Measurements from ENCODE around the gene TRPM7.
A peak's percentile ranks its signal among the peaks of the same experiment; 100 is the strongest.

Gene TRPM7

DNA sequence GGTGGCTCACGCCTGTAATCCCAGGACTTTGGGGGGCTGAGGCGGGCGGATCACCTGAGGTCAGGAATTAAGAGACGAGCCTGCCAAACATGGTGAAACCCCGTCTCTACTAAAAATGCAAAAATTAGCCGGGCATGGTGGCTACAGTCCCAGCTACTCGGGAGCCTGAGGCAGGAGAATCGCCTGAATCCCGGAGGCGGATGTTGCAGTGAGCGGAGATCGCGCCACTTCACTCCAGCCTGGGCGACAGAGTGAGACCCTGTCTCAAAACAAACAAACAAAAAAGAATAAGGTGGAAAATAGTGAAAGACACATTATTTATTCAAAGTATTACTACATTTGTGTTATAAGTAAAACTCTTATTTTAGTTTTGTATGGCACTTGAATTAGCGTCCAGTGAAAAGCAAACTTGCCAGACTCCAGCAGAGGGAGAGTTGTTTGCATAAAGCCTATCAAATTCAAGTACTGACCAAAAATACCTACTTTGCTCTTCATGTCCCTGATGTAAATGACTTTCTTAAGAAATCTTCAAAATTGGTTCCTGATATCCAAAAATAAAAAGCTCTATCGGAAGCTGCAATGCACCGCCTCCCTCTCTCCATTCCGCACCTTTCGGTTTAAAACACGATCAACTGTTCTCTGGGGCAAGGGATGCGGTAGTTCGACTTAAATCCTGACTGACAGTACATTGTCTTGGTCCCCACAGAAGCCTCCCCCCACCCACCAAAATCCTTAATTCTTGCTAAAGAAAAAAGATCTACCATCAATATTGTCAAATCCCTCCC is 1.2 kb downstream of the TRPM7 start:
- no peak for DNase-seq (ENCODE audit: low read depth)
- TF ChIP-seq, protein P1, sequence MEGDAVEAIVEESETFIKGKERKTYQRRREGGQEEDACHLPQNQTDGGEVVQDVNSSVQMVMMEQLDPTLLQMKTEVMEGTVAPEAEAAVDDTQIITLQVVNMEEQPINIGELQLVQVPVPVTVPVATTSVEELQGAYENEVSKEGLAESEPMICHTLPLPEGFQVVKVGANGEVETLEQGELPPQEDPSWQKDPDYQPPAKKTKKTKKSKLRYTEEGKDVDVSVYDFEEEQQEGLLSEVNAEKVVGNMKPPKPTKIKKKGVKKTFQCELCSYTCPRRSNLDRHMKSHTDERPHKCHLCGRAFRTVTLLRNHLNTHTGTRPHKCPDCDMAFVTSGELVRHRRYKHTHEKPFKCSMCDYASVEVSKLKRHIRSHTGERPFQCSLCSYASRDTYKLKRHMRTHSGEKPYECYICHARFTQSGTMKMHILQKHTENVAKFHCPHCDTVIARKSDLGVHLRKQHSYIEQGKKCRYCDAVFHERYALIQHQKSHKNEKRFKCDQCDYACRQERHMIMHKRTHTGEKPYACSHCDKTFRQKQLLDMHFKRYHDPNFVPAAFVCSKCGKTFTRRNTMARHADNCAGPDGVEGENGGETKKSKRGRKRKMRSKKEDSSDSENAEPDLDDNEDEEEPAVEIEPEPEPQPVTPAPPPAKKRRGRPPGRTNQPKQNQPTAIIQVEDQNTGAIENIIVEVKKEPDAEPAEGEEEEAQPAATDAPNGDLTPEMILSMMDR (conservative IDR thresholded peaks at IDR 0.05; ENCODE audit: low read length), result peak; percentile 30
- H3K4me3 ChIP-seq (ENCODE audit: low read length), result peak overlapping the region; percentile 96

DNA sequence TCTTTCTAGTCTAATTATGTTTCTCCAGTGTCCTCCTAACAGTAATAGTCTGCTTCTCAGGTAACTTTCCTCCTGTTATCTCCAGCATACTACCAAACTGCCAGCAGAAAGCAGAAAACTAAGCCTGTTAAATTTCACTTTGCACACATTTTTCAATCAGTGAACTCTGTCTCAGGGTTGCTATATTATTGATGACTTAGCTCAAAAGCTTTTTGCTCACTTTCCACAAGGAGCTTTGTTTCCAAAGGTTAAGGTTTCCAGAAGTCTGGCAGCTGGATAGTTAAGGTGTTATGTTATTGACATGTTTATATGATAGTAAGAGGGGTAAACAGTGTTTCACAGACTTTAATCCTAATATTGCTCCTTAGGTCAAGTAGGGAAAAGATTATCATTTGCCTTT is 5.1 kb downstream of the TRPM7 start:
- no peak overlapping the region for H3K4me3 ChIP-seq (ENCODE audit: low read length)
- TF ChIP-seq, protein P1 (conservative IDR thresholded peaks at IDR 0.05; ENCODE audit: low read length), result no peak
- DNase-seq (ENCODE audit: low read depth), result no peak

DNA sequence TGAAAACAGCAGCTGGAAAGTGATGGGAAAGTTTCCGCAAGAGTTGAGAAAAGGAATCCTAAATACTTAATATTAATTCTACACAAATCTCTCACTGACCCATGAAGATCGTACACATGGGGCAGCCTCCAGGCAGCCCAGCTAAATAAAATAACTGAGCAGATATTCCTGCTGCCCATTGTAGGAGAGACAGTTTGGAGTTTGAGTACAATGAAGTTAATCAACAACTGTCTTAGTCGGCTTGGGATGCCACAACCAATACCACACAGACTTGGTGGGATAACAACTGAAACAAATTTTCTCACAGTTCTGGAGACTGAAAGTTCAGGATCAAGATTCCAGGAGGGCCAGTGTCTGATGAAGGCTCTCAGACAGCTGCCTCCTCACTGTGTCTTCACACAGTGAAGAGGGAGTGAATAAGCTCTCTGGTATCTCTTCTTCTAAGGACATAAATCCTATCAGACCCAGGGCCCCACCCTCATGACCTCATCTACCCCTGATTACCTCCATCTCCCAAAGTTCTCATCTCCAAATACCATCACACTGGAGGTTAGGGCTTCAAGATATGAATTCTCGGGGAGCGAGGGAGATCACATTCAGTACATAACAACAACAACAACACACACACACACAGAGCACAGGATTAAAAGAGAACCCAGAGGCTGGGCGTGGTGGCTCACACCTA is 9.7 kb downstream of the TRPM7 start:
- TF ChIP-seq, protein P1 (conservative IDR thresholded peaks at IDR 0.05; ENCODE audit: low read length), result no peak
- H3K4me3 ChIP-seq (ENCODE audit: low read length), result no peak overlapping the region
- DNase-seq (ENCODE audit: low read depth), result peak; percentile 82

DNA sequence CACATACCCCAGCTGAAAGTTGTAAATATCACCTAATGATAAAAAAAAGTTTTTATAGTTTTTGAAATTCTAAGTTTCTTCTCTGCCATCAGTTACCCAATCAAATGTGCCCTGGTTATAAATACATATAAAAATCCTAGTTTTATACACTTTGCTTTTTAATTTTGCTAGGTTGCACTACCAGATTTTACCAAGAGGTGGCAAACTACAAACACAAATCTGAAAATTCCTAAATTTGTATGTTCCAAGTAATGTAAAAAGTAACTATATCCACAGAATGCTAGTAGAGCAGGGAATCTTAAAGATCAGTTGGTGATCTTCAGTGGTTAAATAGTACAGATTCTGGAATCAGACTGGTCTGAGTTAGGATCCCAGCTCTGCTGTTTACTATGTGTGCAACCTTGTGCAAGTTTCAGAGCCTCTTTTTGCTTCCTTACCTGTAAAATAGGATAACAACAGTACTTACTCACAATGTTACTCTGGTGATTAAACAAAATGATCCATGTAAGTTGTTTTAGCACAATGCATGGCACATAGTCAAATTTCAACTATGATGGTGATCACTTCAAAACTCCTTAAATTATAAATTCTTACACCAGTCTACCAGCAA is 11.0 kb downstream of the TRPM7 start:
- TF ChIP-seq, protein P1 (conservative IDR thresholded peaks at IDR 0.05; ENCODE audit: low read length), result peak; percentile 85
- DNase-seq (ENCODE audit: low read depth), result peak; percentile 50
- no peak overlapping the region for H3K4me3 ChIP-seq (ENCODE audit: low read length)

DNA sequence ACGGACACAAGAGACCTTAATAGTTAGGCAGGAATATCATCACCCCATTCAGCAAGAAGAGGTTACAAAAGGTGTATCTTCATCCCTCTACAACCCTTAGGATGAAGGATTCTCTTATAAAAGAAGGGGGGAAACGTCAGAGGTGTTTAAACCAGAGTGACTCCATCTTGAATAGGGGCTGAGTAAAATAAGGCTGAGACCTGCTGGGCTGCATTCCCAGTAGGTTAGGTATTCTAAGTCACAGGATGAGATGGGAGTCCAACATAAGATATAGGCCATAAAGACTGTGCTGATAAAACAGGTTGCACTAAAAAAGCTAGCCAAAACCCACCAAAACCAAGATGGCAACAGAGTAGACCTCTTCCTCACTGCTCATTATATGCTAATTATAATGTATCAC is 16.5 kb downstream of the TRPM7 start:
- TF ChIP-seq, protein P1 (conservative IDR thresholded peaks at IDR 0.05; ENCODE audit: low read length), result no peak
- no peak for DNase-seq (ENCODE audit: low read depth)
- no peak overlapping the region for H3K4me3 ChIP-seq (ENCODE audit: low read length)

DNA sequence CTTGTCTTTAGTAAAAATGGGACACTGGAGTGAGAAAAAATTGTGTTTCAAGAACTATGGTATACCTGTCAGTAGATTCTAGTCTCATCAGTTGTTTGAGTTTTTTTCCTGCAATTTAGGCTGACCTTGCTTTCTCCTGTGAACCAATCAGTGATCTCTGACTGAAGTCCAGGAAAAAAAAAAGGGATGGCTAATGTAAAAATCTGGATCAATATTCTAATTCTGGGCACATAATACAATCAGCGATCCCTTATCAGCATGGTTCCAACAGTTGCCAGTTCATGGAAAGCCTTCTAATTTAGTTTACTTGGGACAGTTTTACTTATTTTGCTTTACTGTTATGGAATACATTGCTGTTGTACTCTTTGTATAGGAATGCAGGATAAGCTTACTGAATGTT is 17.0 kb downstream of the TRPM7 start:
- TF ChIP-seq, protein P1 (conservative IDR thresholded peaks at IDR 0.05; ENCODE audit: low read length), result no peak
- no peak overlapping the region for H3K4me3 ChIP-seq (ENCODE audit: low read length)
- DNase-seq (ENCODE audit: low read depth), result no peak

All from AG10803 (cell line).